ENCODE data around the gene DIO3. TPM values are rescaled to one million over a fixed set of nuclear protein-coding genes. Genes with fewer than 3 reads are reported as not detected.

The DIO3 gene
- total RNA-seq, 1 experiment from 2014 or later: not detected

DNA sequence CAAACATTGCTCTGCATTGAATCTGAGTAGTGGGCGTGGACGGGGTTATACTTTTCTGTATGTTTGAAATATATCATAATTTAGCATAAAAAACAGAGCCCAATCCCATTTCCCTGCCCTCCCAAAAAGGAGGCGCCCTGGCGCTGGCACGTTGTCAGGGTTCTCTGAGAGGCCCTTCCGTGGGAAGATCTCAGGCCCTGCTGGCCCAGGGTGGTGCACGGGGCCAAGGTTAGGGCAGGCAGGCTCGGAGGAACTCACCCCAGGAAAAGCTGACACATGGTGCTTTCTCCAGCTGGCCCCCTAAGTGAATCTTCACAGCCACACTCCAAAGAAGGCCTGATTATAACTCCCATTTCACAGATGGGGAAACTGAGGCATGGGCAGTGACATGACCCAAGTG lies 17.2 kb downstream of the DIO3 start:
- no peak for DNase-seq (ENCODE audit: low spot score)
- H3K4me3 ChIP-seq (ENCODE audit: low read depth, low read length, poor library complexity, severe bottlenecking): no peak overlapping the region
- no peak overlapping the region for H3K27ac ChIP-seq (ENCODE audit: low read depth, low read length, poor library complexity, severe bottlenecking)
- H3K9me3 ChIP-seq (ENCODE audit: low read depth, low read length, poor library complexity, severe bottlenecking): no peaks in the 10 kb centered on the region
- no TSS peak for BruUV-seq (replicated peaks)
- TF ChIP-seq EZH2 (IDR thresholded peaks at IDR 0.05; ENCODE audit: borderline replicate concordance, low read depth, low read length, poor library complexity, severe bottlenecking): no peak
- TF ChIP-seq, protein P1, sequence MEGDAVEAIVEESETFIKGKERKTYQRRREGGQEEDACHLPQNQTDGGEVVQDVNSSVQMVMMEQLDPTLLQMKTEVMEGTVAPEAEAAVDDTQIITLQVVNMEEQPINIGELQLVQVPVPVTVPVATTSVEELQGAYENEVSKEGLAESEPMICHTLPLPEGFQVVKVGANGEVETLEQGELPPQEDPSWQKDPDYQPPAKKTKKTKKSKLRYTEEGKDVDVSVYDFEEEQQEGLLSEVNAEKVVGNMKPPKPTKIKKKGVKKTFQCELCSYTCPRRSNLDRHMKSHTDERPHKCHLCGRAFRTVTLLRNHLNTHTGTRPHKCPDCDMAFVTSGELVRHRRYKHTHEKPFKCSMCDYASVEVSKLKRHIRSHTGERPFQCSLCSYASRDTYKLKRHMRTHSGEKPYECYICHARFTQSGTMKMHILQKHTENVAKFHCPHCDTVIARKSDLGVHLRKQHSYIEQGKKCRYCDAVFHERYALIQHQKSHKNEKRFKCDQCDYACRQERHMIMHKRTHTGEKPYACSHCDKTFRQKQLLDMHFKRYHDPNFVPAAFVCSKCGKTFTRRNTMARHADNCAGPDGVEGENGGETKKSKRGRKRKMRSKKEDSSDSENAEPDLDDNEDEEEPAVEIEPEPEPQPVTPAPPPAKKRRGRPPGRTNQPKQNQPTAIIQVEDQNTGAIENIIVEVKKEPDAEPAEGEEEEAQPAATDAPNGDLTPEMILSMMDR (conservative IDR thresholded peaks at IDR 0.05; ENCODE audit: low read depth, low read length): no peak
- CTCF ChIA-PET: no interaction called here
- H3K4me1 ChIP-seq (ENCODE audit: insufficient read depth, low read length, poor library complexity, severe bottlenecking): peaks cover 3% of the 10 kb centered on the region
- POLR2A ChIA-PET (ENCODE audit: low non-redundant PET): no interaction called here
- H3K27me3 ChIP-seq (replicated peaks; ENCODE audit: insufficient read depth, low read depth, low read length, poor library complexity): peaks cover 3% of the 10 kb centered on the region
- intact Hi-C loops (cut with micrococcal nuclease; ENCODE audit: unreplicated experiment): no loop called here
- H3K36me3 ChIP-seq (ENCODE audit: insufficient read depth, low read length, poor library complexity, severe bottlenecking): no peaks in the 10 kb centered on the region

DNA sequence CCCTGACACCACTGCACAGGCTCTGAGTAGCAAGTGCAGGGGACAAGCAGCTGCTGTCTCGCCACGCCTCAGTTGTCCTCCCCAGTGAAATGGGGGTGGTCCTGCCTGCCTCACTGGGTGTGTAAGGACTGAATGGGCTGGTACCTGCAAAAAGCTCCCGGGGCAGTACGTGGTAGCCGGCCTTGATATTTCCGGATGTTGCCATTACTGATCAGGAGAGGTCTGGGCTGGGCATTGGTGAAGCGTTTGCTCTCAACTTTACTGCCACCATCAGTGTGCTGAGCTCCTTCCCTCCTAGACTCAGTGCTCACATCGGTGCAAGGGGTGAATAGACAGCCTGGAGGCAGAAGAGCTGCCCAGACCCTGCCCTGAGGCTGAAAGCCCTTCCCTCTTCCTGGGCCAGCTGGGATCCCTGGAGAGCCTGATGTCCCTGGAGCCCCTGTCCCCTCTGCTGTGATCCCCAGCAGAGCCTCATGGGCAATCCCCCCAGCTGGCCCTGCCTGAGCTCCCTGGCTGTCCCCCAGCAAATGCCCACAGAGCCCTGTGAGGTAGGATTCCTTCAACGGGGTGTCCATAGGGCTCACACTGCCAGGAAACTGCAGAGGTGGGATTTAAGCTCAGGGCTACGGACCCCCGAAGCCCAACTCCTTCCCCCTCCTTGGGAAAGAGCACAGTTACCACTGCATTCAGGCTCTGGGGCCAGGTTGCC lies 18.2 kb downstream of the DIO3 start:
- Histone ChIP-seq H3K4me3 (ENCODE audit: low read depth, low read length, poor library complexity, severe bottlenecking) (no peak overlapping the region), H3K9me3 (ENCODE audit: low read depth, low read length, poor library complexity, severe bottlenecking) (no peaks in the 10 kb centered on the region), H3K27ac (ENCODE audit: low read depth, low read length, poor library complexity, severe bottlenecking) (no peak overlapping the region), H3K4me1 (ENCODE audit: insufficient read depth, low read length, poor library complexity, severe bottlenecking) (peaks cover 9% of the 10 kb centered on the region), H3K36me3 (ENCODE audit: insufficient read depth, low read length, poor library complexity, severe bottlenecking) (no peaks in the 10 kb centered on the region), H3K27me3 (replicated peaks; ENCODE audit: insufficient read depth, low read depth, low read length, poor library complexity) (peaks cover 3% of the 10 kb centered on the region)
- TF ChIP-seq, protein P1 (conservative IDR thresholded peaks at IDR 0.05; ENCODE audit: low read depth, low read length): no peak
- no peak for TF ChIP-seq EZH2 (IDR thresholded peaks at IDR 0.05; ENCODE audit: borderline replicate concordance, low read depth, low read length, poor library complexity, severe bottlenecking)
- no peak for DNase-seq (ENCODE audit: low spot score)
- BruUV-seq (replicated peaks): no TSS peak
- CTCF ChIA-PET: no interaction called here
- POLR2A ChIA-PET (ENCODE audit: low non-redundant PET): no interaction called here
- intact Hi-C loops (cut with micrococcal nuclease; ENCODE audit: unreplicated experiment): no loop called here

DNA sequence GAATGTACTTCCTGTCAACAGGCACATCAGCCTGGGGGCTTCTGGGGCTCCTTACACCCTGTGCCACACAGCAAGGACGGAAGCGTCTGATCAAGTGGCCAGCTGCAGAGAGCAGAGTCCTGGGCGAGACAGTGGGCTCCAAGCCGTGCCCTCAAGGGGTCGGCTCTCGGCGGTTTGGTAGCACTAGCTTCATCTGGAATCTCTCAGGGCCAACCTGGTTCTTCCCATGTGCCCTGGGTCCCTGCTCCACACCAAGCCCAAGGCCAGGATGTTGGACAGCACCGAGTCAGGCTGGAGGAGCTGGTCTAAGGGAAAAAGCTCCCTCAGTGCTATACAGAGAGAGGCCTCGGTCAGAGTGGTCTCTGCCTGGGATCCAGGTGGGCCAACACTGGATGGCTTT lies 20.5 kb downstream of the DIO3 start:
- Histone ChIP-seq H3K4me1 (ENCODE audit: insufficient read depth, low read length, poor library complexity, severe bottlenecking) (peaks cover 9% of the 10 kb centered on the region), H3K27ac (ENCODE audit: low read depth, low read length, poor library complexity, severe bottlenecking) (no peak overlapping the region), H3K9me3 (ENCODE audit: low read depth, low read length, poor library complexity, severe bottlenecking) (no peaks in the 10 kb centered on the region), H3K27me3 (replicated peaks; ENCODE audit: insufficient read depth, low read depth, low read length, poor library complexity) (no peaks in the 10 kb centered on the region), H3K4me3 (ENCODE audit: low read depth, low read length, poor library complexity, severe bottlenecking) (no peak overlapping the region), H3K36me3 (ENCODE audit: insufficient read depth, low read length, poor library complexity, severe bottlenecking) (no peaks in the 10 kb centered on the region)
- intact Hi-C loops (cut with micrococcal nuclease; ENCODE audit: unreplicated experiment): no loop called here
- ChIA-PET POLR2A (ENCODE audit: low non-redundant PET) (no interaction called here), CTCF (no interaction called here)
- TF ChIP-seq, protein P1 (conservative IDR thresholded peaks at IDR 0.05; ENCODE audit: low read depth, low read length): no peak
- TF ChIP-seq EZH2 (IDR thresholded peaks at IDR 0.05; ENCODE audit: borderline replicate concordance, low read depth, low read length, poor library complexity, severe bottlenecking): no peak
- no TSS peak for BruUV-seq (replicated peaks)
- no peak for DNase-seq (ENCODE audit: low spot score)
